HepG2 (cell line): ENCODE data around the gene DACT2. TPM values are rescaled to one million over a fixed set of nuclear protein-coding genes. Genes with fewer than 3 reads are reported as not detected.

Experiments used
- ATAC-seq: fragments of 200-7000 bp; cut with Tn5 transposase; 3 replicates; pipeline ENCODE4 v1.9.1; 2020; ENCODE audit warnings: mild to moderate bottlenecking, moderate library complexity
- BruUV-seq: library from RNA; stranded (reverse); fragments of 400-500 nt; replicated peaks from 2 replicates; lab custom pipeline; 2021; lab: Mats Ljungman, UMichigan
- CTCF ChIA-PET: fragments of 300-600 bp; formaldehyde crosslinking; extraction: SDS; loops from one replicate; lab custom pipeline; 2021; ENCODE audit warnings: low total read pairs, inconsistent platforms, low intra/inter-chr PET ratio; lab: Yijun Ruan, JAX
- POLR2A ChIA-PET: fragments of 350-600 bp; sonication (Branson Sonifier 250); formaldehyde crosslinking; loops from one replicate; lab custom pipeline; 2020; ENCODE audit warnings: antibody characterized with exemption, inconsistent platforms; lab: Yijun Ruan, JAX
- DNase-seq: peaks from one replicate; pipeline ENCODE4 v3.0.0-alpha.2; 2015; ENCODE audit warnings: low spot score
- FAIRE-seq: peaks from 3 replicates; lab custom pipeline; 2011; peaks lifted over from hg19 to GRCh38; lab: Jason Lieb, UNC
- H2AFZ ChIP-seq: one replicate; pipeline ENCODE4 v1.6.1; 2011; ENCODE audit warnings: low read length, inconsistent platforms
- H3K27ac ChIP-seq: fragments of 300-600 bp; 3 replicates; pipeline ENCODE4 v1.8.0; 2011; ENCODE audit warnings: mixed run types, mild to moderate bottlenecking, mixed read lengths, low read length, inconsistent platforms; ENCODE audit not compliant: insufficient read depth; ENCODE audit errors: extremely low read length
- H3K27me3 ChIP-seq, 2 experiments: fragments of 200-600 bp in 1 of 2; 2 replicates in 1 of 2; 3 replicates in 1 of 2; pipeline versions ENCODE4 v1.6.0 to v1.8.0; 2011; ENCODE audit warnings: low read length in 2 of 2, mild to moderate bottlenecking in 2 of 2, moderate library complexity in 2 of 2, inconsistent platforms in 1 of 2; ENCODE audit not compliant: insufficient read depth in 2 of 2, control insufficient read depth in 1 of 2
- H3K36me3 ChIP-seq, 2 experiments: fragments of 200-600 bp in 1 of 2; replicated peaks in 1 of 2; 2 replicates in 1 of 2; 3 replicates in 1 of 2; pipeline versions ENCODE4 v1.5.1 to v1.8.0; 2011; ENCODE audit warnings: low read length in 2 of 2, inconsistent platforms in 1 of 2; ENCODE audit not compliant: insufficient read depth in 2 of 2, control insufficient read depth in 1 of 2
- H3K4me1 ChIP-seq: 2 replicates; pipeline ENCODE4 v1.5.1; 2012; ENCODE audit warnings: low read length, inconsistent platforms; ENCODE audit not compliant: insufficient read depth
- H3K4me2 ChIP-seq: 2 replicates; pipeline ENCODE4 v1.6.0; 2011; ENCODE audit warnings: low read depth, low read length, inconsistent platforms
- H3K4me3 ChIP-seq, 3 experiments: fragments of 200-600 bp in 1 of 3; sonication (generic), shearing (Covaris generic) in 1 of 3; replicated peaks in 1 of 3; 2 replicates each; pipeline ENCODE4 v1.5.1; 2011 to 2016; ENCODE audit warnings: low read length in 3 of 3, inconsistent platforms in 2 of 3, low read depth in 2 of 3, mild to moderate bottlenecking in 2 of 3, control low read depth in 1 of 3, mixed read lengths in 1 of 3; ENCODE audit not compliant: insufficient read depth in 1 of 3
- H3K79me2 ChIP-seq: one replicate; pipeline ENCODE4 v1.6.1; 2011; ENCODE audit warnings: low read length, inconsistent platforms; ENCODE audit not compliant: insufficient read depth
- H3K9ac ChIP-seq: 2 replicates; pipeline ENCODE4 v1.6.0; 2011; ENCODE audit warnings: mild to moderate bottlenecking, low read depth, low read length, inconsistent platforms; ENCODE audit not compliant: insufficient read depth
- H3K9me3 ChIP-seq: 2 replicates; pipeline ENCODE4 v1.5.1; 2012; ENCODE audit warnings: mild to moderate bottlenecking, low read length
- H4K20me1 ChIP-seq: 2 replicates; pipeline ENCODE4 v1.6.0; 2011; ENCODE audit warnings: inconsistent platforms, mild to moderate bottlenecking, low read length, moderate library complexity; ENCODE audit not compliant: insufficient read depth
- ASH2L ChIP-seq: fragments of 300-600, 200-600 bp; sonication (generic); IDR thresholded peaks from 2 replicates; pipeline ENCODE4 v1.7.0; 2017; ENCODE audit warnings: low read depth, mild to moderate bottlenecking, moderate library complexity, mixed read lengths, low read length; ENCODE audit not compliant: insufficient read length
- BATF2 ChIP-seq: sonication (generic); formaldehyde crosslinking; IDR thresholded peaks from 2 replicates; pipeline ENCODE4 v1.8.0; 2022; ENCODE audit warnings: mild to moderate bottlenecking, missing genetic modification reagents, moderate library complexity
- EEA1 ChIP-seq: sonication (generic); formaldehyde crosslinking; IDR thresholded peaks from 2 replicates; pipeline ENCODE4 v1.5.1; 2020; ENCODE audit warnings: mild to moderate bottlenecking, missing genetic modification reagents, borderline replicate concordance
- ELF3 ChIP-seq: IDR thresholded peaks from 2 replicates; pipeline ENCODE4 v1.6.1; 2016; ENCODE audit warnings: missing genetic modification reagents, missing compliant biosample characterization
- ELF4 ChIP-seq: sonication (generic); formaldehyde crosslinking; IDR thresholded peaks from 2 replicates; pipeline ENCODE4 v1.5.0; 2020; ENCODE audit warnings: missing genetic modification reagents, mild to moderate bottlenecking, moderate library complexity, borderline replicate concordance
- LRRFIP1 ChIP-seq: sonication (generic); formaldehyde crosslinking; conservative IDR thresholded peaks from 2 replicates; pipeline ENCODE4 v1.4.0; 2020; ENCODE audit warnings: missing genetic modification reagents
- MIXL1 ChIP-seq: IDR thresholded peaks from 2 replicates; pipeline ENCODE4 v1.6.1; 2016
- PRDM10 ChIP-seq: sonication (generic); formaldehyde crosslinking; IDR thresholded peaks from 2 replicates; pipeline ENCODE4 v1.4.0; 2020; ENCODE audit warnings: low read depth, missing genetic modification reagents
- RBFOX2 ChIP-seq: fragments of 200-400 bp; formaldehyde crosslinking; IDR thresholded peaks from 2 replicates; pipeline ENCODE4 v1.6.1; 2017; ENCODE audit warnings: low read depth, mild to moderate bottlenecking, low read length
- SRSF1 ChIP-seq: fragments of 200-400 bp; formaldehyde crosslinking; optimal IDR thresholded peaks from 2 replicates; pipeline ENCODE3; 2017; ENCODE audit warnings: mild to moderate bottlenecking, low read depth, low read length, moderate library complexity
- ZBTB38 ChIP-seq: sonication (generic); formaldehyde crosslinking; IDR thresholded peaks from 2 replicates; pipeline ENCODE4 v1.5.1; 2020; ENCODE audit warnings: mild to moderate bottlenecking, missing genetic modification reagents
- ZNF446 ChIP-seq: sonication (generic); formaldehyde crosslinking; IDR thresholded peaks from 2 replicates; pipeline ENCODE4 v1.5.0; 2020; ENCODE audit warnings: mild to moderate bottlenecking, missing genetic modification reagents
- ZSCAN30 ChIP-seq: sonication (generic); formaldehyde crosslinking; IDR thresholded peaks from 2 replicates; pipeline ENCODE4 v1.5.0; 2020; ENCODE audit warnings: mild to moderate bottlenecking, missing genetic modification reagents
- WGBS: methylation state at CpG from one replicate; pipeline ENCODE4 v1.1.6; 2017; ENCODE audit warnings: low lambda C conversion rate; 5-methylcytosine and 5-hydroxymethylcytosine counted together
- in situ Hi-C: cut with HindIII; loops from 2 replicates; pipeline ENCODE4 v1.10.0; 2017; ENCODE audit warnings: low pct_unique_long_range_greater_than_20kb; ENCODE audit not compliant: extremely low pct_ligation_motif_present
- intact Hi-C: fragments of 100-400 bp; cut with micrococcal nuclease; formaldehyde crosslinking; loops from one replicate; pipeline ENCODE4 v1.10.0; 2022; ENCODE audit not compliant: unreplicated experiment
- polyA plus RNA-seq, 8 experiments: library from polyadenylated mRNA; depleted of rRNA in 3 of 8; stranded (reverse) in 7 of 8; unstranded in 1 of 8; fragments of >200 nt; fragmentation: Illumina TruSeq in 4 of 8; extraction: Trizol in 4 of 8; gene quantifications; 2 replicates each; pipeline versions ENCODE4 v1.2.1 to v1.2.3, GENCODE V29; 2011 to 2016; ENCODE audit warnings: low read depth in 4 of 8, missing spikeins in 1 of 8, mixed read lengths in 1 of 8; ENCODE audit not compliant: insufficient read depth in 1 of 8
- total RNA-seq, 5 experiments: library from RNA; depleted of rRNA; stranded (reverse); fragments of >200 nt; fragmentation: Illumina TruSeq; extraction: Trizol; gene quantifications; 2 replicates each; pipeline ENCODE4 v1.2.3, GENCODE V29; 2016; ENCODE audit warnings: low read depth in 1 of 5

Gene DACT2
- total and polyA plus RNA-seq, 2 of the 13 experiments (the other 11 are each of a cell fraction or from before 2014, with no cell fraction given): 0.15 TPM; not detected in 1

- peak; percentile 68; the same call in 1 of the 2 replicates for TF ChIP-seq PRDM10 (CRISPR knock-in tag)
Observed at GRCh38 chr6:168301648-168302398, 17.8 kb downstream of the DACT2 start (continued).

- ATAC-seq (peak; percentile 56), DNase-seq (no peak), FAIRE-seq (no peak)
- H3K4me3 ChIP-seq: peak overlapping the region; percentile 17 to 69 (median 62)
- intact Hi-C loops: loop anchor here (1.0 to 5.0 kb wide), 4 partner anchors 25 to 100 kb away; no protein-coding TSS in a partner anchor
- H3K27me3 ChIP-seq: no peaks in the 10 kb centered on the region
- peak overlapping the region; percentile 86 for H3K4me2 ChIP-seq
- H3K9me3 ChIP-seq: no peaks in the 10 kb centered on the region
- WGBS: 52% methylated on average over 20 of the region's 20 CpGs
- no peaks in the 10 kb centered on the region for H3K36me3 ChIP-seq
- CTCF ChIA-PET: interaction anchor here (1.3 kb wide), 1 partner anchor 55 kb away, joined by 4 read pairs; no protein-coding TSS in a partner anchor
- H3K9ac ChIP-seq: peak overlapping the region; percentile 63; the same call in 1 of the 2 replicates
- POLR2A ChIA-PET: interaction anchor here (0.8 to 2.2 kb wide), 22 partner anchors 11 to 104 kb away, joined by 3 to 48 read pairs (median 6); no protein-coding TSS in a partner anchor
- H3K4me1 ChIP-seq: peaks cover 49% of the 10 kb centered on the region
- in situ Hi-C loops: no loop called here
- peak overlapping the region; percentile 65 for H3K27ac ChIP-seq
- no peaks in the 10 kb centered on the region for H3K79me2 ChIP-seq
- H2AFZ ChIP-seq: no peak overlapping the region
- BruUV-seq: no TSS peak
- H4K20me1 ChIP-seq: no peaks in the 10 kb centered on the region
- TF ChIP-seq ZBTB38 (peak; percentile 44; the same call in 1 of the 2 replicates), ZSCAN30 (CRISPR knock-in tag) (no peak), MIXL1 (no peak), ASH2L (no peak), RBFOX2 (peak; percentile 54; the same call in 1 of the 2 replicates), LRRFIP1 (CRISPR knock-in tag) (no peak), EEA1 (CRISPR knock-in tag) (no peak), SRSF1 (peak; percentile 7), ELF4 (CRISPR knock-in tag) (peak; percentile 34; the same call in 1 of the 2 replicates), ELF3 (no peak), ZNF446 (0 out of 2 replicates have a peak, but pooled peaks have one; percentile 52), BATF2 (CRISPR knock-in tag) (no peak)
Observed at GRCh38 chr6:168300975-168301647, 18.5 kb downstream of the DACT2 start.
